NCI-H526 (cell line): ENCODE measurements around the gene PILRB.
"Not testable (repeated sequence)": the region's sequence is repeated elsewhere in the genome, so short reads cannot be mapped to it uniquely, and the experiment has no call there.

Experiments
- DNase-seq, 2 experiments: peaks; one replicate each; lab custom pipeline; 2025; lab: John Stamatoyannopoulos, UW

PILRB gene

GRCh38 chr7:100376066-100376465 lies 18.1 kb downstream of the PILRB start:
- no peak for DNase-seq

GRCh38 chr7:100378114-100378755 lies 20.3 kb downstream of the PILRB start:
- no peak for DNase-seq

- DNase-seq = no peak
Observed at GRCh38 chr7:100380196-100380595, 22.3 kb downstream of the PILRB start.

GRCh38 chr7:100381531-100382233 lies 23.8 kb downstream of the PILRB start:
- not testable (repeated sequence) for DNase-seq

GRCh38 chr7:100382234-100382853 lies 24.4 kb downstream of the PILRB start:
- DNase-seq = not testable (repeated sequence)

- no peak for DNase-seq
Observed at GRCh38 chr7:100384628-100385294, 26.8 kb downstream of the PILRB start.

- DNase-seq = no peak
Observed at GRCh38 chr7:100386940-100387339, 29.0 kb downstream of the PILRB start.

GRCh38 chr7:100387695-100388094 lies 29.8 kb downstream of the PILRB start:
- DNase-seq = no peak

GRCh38 chr7:100389437-100390088 lies 31.6 kb downstream of the PILRB start:
- no peak for DNase-seq

GRCh38 chr7:100390286-100391009 lies 32.5 kb downstream of the PILRB start:
- no peak for DNase-seq

- DNase-seq = no peak
Observed at GRCh38 chr7:100393233-100393905, 35.5 kb downstream of the PILRB start.

- no peak for DNase-seq
Observed at GRCh38 chr7:100394077-100394476, 36.2 kb downstream of the PILRB start.

- no peak for DNase-seq
Observed at GRCh38 chr7:100396421-100396982, 38.6 kb downstream of the PILRB start.

GRCh38 chr7:100397315-100398081 lies 39.6 kb downstream of the PILRB start:
- DNase-seq = no peak

- DNase-seq = no peak
Observed at GRCh38 chr7:100398239-100398638, 40.3 kb downstream of the PILRB start.

- no peak for DNase-seq
Observed at GRCh38 chr7:100400041-100400440, 42.1 kb downstream of the PILRB start.

GRCh38 chr7:100400656-100401055 lies 42.7 kb downstream of the PILRB start:
- peak in 1 of 2 experiments; percentile 39 for DNase-seq

GRCh38 chr7:100401811-100402210 lies 43.9 kb downstream of the PILRB start:
- DNase-seq = no peak

- DNase-seq = no peak
Observed at GRCh38 chr7:100402241-100402640, 44.3 kb downstream of the PILRB start.

GRCh38 chr7:100406767-100407166 lies 48.9 kb downstream of the PILRB start:
- DNase-seq = no peak
